NCI-H2029 (cell line): ENCODE results near the gene CACNA1C.

ENCODE experiments used
- DNase-seq: peaks from one replicate; lab custom pipeline; 2025; lab: John Stamatoyannopoulos, UW

Gene CACNA1C

DNA sequence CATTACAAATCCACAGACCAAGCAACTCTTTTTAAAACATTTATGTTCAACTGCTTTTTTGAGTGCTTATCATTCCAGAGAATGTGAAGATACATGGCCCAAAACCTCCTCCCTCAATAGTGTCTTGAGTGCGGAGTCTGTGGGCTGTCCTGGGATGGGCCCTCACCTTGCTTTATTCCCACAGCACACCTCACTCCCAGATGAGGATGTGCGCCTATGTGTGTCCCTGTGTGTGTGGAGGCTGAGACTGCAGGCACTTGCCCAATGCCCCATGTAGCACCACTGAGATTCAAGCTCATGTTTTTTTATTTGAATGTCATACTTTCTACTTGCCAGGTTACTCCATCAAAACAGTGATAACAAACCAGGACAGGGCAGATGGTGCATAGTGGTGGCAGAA, 291.7 kb downstream of the CACNA1C start:
- DNase-seq = no peak

DNA sequence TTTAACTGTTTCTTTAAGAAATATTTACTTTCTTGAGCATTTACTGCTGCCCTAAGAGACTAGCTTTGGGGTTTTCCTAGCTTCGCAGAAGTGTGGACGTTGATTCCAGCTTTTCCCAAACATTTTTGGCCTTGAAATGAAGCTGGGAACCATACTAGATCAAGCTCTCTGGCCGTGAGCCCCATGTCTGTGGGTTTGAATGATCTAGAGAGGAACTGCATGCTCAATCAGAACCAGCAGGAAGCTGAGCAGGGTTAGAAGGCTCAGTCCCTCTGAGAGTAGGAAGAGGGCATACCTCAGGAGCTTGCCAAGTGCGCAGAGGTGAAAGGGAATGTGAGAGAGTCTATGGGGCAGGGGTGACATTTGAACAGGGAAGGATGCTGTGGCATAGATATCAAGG, 292.1 kb downstream of the CACNA1C start:
- no peak for DNase-seq

DNA sequence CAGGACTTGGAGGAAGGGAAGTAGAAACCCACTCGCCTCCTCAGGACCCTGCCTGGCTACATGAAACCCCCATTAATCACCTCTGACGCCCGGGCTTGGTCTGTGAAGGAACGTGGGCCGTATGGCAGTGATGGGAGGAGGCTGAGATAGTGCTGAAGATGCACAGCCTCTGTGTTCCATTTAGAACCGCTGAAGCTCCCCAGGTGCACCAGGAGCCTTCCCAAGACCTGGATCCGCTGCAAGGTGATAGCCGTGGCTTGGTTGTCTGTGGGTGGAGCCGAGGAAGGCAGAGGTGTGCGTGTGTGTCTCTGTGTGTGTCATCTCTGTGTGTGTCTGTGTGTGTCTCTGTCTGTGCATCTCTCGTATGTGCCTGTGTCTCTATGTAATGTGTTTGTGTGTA, 293.1 kb downstream of the CACNA1C start:
- no peak for DNase-seq

DNA sequence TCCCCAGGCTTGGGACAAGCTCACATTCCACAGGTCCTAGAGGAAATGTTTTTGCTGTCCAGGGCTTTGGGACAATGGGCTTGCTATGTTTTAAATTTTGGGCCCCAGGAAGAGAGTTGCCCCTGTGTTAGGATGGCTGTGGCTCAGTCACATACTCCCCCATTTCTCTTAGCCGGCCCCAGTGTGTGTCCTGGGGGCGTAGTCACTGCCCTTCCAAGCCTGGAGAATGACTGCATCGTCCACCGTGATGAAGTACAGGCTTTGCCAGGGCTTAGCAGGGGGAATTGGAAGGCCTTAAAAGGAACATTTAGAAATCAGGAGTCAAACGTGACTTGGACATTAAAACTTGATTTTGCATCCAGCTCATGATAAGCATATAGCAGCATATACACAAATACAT, 293.6 kb downstream of the CACNA1C start:
- DNase-seq = no peak

DNA sequence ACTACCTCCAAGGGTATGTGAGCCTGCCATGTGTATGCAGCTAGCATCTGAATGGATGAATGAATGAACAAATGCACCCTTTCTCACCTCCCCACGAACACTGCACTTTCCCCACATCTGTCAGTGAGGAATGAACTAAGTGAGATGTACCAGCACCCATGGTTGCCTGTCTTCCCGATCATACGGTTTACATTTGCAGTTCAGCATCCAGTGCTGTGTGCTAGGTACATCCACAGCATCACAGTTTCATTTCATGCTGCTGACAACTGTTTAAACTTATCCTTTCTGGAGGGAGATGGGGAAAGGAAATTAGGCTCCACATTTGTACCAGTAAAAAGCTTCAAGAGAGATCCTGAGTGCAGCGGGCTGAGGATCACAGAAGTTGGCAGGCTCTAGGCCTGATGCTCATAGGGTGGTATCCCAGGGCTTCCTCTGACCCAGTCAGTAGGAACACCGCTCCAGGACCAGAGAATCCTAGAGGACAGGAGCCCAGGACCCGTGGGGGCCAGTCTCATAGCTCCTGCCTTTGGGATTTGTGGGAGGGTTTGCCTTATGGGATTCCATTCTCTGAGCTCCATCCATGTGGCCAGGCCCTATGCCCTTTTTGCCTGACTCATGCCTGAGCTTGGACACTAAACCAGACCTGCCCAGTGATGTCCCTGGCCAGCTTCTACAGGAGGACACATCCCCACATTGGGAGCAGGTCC, 294.5 kb downstream of the CACNA1C start:
- DNase-seq = no peak

DNA sequence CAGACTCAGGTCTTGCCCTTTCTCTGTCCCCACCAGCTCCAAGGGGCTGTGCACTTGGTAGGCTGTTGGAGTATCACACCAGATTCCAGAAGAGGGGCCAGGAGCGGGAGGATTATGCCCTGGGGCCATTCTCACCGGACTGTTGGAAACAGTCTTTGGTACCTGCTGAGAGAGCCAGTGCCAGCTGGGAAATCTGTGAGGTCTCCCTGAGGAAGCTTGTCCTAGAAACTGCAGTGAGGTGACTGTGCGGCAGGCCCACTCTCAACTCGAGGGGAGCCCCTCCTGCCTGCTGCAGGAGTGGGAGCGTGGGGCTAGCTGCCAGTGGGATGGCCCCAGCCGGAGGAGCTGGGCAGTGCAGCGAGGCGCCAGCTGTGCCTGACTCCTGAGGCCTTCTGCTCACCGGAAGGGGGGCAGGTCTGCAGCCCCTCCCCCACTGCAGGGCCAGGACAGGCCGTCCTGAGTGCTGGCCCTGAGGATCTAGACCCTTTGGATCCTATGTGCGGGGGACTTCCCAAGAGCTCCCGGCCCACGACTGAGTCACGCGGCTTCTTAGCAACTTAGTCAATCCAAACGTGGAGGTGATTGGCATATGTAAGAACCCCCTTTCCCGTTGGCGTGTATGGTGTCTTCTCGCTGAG, 295.2 kb downstream of the CACNA1C start:
- no peak for DNase-seq

DNA sequence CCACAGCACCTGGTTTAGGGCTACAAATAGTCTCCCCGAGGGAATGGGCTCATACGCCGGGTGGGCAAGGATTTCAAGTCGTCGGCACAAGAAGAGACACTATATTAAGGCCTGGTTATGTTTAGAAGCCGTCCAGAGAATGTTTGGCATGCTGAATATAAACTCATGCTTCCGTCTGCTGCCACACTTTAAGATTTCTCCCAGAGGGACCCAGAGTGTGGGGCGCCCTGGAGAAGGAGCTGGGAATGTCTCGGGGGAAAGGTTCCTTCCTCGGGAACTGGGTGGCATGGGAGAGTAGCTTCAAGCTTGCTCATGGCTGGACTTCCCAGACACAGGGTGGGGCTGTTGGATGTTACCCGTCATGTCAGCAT, 295.7 kb downstream of the CACNA1C start:
- no peak for DNase-seq

DNA sequence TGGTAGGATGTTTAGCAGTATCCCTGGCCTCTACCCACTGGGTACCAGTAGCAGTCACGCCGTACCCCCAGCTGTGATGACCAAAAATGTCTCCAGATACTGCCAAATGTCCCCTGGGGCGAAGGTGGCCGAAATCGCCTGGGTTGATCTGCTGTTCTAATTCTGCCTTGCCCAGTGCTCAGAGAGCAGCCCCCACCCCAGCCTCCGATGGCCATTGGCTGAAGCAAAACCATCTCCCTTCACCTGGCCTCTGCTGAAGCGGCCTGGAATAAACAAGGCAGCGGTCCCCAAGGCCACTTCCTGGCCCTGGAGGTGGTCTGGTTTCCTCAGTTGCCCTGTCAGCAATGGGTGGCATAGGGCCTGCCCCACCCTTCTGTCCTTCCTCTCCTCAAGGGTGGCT, 298.4 kb downstream of the CACNA1C start:
- no peak for DNase-seq

DNA sequence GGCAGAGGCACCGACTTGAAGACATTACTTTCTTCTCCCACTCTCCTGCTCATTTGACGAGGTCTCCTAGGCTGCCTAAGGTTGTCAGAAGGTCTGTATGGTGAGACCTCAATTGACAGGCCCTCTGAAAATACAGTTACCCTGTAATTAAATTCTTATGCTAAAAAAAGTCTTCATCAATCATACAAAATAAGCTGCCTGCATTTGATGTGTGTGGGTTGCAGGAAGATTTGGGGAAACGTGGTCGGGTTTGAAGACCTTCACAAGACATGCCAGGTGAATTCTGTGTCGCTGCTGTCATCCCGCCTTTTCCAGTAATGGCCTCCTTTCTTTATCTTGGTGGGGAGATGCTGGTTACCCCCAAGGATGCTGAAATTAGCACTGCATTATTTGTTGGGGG, 299.4 kb downstream of the CACNA1C start:
- no peak for DNase-seq

DNA sequence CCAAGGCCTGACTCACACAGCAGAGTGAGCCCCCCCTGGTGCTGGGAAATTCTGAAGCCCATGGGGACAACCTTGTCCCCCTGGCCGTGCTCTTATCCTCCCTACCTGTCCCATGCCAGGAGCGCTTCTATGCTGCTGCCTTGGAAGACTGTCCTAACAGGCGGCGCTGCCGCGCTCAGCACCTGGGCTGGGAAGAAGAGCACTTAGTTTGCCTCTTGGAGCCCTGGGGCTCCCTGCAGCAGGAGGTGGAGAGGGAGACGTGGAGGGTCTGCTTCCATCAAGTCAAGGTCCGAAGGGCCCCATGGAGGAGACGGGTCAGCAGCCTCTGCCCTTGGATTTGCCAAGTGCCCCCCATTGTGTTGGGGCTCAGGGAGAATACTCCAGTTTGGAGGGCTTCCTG, 300.5 kb downstream of the CACNA1C start:
- DNase-seq = no peak

DNA sequence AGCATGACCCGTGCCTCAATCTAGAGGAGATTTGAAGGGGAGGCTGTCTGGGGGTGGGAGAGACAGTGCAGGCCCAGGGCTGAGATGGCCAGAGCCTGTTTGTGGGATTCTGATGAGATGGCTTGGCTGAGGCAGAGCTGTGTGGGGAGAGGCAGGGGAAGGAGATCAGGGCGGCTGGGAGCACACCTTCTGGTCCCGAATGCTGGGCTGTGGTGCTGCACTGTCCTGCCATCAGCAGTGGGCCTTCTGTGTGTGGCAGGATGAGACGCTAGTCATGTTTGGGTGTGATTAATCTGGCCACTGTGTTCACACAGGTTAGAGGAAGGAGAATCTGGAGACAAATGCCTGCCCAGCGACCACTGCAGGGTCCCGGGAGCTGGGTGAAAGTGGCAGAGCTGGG, 300.9 kb downstream of the CACNA1C start:
- no peak for DNase-seq

DNA sequence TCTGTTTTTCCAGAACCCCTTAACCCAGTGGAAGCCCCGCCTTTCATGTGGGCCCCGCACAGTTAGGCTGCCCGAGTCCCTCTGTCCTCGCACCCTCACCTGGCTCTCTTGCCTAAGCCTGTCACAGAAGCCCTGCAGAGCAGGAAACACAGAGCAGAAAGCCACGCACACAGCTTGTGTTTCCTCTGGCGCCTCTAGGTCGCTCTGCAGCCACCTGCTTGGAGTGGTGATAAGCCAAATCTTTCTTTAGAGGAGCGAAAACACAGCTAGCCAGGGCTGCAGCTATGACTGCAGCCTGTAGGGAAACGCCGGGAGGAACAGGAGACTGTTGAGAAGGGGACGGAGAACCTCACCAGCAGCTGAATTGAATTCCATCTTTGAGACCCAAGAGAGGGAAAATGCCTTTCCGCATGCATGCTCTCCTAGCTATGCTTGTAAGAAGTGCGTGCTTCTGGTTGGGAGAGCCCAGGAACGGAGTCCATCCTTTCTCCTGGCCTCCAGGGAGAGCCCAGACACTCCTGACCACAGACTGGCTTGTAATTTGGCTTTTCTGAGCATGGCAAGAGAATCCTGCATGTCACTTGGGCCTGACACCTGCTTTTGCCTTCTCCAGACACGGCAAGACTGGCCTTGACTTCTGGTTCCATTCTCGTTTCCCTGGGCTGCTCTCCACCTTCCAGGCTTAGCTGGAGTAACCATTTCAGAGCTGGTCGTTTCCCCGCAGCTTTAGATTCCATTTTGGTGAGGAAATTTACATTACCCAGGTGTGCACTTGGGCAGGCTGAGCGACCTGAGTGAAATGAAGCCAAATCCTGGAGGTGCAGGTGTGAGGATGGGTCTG, 301.6 kb downstream of the CACNA1C start:
- no peak for DNase-seq

DNA sequence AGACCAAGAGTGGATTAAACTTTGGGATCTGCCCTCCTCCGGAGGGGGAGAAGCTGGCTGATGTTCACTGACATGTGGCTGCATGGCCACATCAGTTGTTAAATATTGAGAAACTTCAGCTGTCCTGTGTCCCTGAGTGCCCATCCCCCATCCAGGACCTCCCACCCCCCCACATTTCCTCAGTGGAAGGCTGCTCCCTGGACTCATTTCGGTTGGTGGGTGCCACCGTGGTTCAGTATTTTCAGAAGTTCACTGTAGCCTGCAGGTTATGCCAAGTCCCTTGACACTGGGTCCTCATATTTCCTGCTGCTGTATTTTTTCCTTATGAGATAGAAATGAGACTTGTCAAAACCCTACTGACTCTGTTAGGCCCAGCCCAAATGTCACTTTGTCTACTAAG, 302.4 kb downstream of the CACNA1C start:
- no peak for DNase-seq

DNA sequence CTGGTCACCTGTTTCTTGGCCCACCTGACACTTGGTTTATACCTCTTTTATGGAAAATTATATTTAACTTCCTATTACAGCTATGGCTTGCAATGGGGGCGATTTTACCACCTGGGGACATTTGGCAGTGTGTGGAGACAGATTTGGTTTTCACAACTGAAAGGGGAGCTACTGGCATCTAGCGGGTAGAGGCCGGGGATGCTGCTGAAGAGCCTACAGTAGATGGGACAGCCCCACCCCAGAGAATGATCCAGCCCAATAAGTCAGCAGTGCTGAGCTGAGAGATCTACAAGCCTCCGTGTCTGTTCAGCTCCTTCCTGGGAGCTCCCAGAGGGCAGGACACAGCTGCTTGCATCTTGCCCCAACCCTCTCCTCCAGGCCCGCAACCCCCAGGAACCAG, 302.8 kb downstream of the CACNA1C start:
- no peak for DNase-seq

DNA sequence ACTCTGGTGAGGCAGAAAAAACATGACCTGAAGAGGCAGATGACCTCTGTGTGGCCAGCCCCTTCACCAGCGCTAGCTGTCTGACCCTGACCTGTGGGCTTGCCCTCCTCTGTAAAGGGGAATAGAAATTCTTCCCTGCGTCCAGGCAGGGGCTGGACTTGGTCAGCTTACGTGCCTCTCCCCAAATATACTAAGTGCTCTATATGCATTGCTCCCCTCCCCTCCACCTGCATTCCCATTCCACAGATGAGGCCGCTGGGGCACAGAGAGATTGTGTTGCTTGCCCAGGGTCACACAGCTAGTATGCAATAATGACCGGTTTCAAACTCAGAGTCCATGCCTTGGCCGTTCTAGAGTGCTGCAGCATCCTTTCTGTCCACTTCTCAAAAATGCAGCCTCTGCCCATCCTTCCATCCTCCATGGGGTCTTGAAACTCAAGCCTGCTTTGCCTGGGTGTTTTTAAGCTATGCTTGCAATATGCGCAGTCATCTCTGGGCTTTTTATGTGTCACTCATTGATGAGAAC, 303.9 kb downstream of the CACNA1C start:
- no peak for DNase-seq

DNA sequence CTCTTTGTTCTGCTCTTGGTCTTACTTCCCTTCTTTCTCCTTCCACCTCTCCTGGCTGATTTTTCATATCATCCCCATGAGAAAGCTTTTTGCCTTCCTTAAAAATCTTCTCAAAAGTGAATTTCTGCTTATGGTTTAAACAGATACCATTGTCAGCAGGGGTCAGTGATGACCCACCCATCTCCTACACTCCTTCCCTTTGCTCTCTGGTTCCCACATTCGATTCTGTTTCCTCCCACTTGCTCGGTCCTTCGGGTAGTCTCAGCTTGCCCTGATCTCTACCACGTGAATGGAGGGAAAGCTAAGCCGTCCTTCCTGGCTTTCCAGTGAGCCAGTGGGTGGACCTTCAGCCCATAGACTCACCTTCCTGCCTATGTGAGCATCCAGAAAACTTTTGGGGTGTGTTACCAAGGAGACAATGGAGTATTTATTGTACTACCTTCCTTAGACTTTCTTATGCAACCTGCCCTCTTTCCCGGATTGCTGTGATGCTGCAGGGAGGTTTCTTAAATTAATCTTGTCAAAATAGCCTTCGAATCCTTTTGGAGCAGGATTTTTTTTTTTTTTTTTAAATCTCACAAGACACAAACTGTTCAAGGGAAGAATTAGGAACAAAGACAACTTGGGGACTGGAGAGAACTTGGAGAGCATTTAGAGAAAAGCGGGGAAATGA, 306.3 kb downstream of the CACNA1C start:
- DNase-seq = no peak

DNA sequence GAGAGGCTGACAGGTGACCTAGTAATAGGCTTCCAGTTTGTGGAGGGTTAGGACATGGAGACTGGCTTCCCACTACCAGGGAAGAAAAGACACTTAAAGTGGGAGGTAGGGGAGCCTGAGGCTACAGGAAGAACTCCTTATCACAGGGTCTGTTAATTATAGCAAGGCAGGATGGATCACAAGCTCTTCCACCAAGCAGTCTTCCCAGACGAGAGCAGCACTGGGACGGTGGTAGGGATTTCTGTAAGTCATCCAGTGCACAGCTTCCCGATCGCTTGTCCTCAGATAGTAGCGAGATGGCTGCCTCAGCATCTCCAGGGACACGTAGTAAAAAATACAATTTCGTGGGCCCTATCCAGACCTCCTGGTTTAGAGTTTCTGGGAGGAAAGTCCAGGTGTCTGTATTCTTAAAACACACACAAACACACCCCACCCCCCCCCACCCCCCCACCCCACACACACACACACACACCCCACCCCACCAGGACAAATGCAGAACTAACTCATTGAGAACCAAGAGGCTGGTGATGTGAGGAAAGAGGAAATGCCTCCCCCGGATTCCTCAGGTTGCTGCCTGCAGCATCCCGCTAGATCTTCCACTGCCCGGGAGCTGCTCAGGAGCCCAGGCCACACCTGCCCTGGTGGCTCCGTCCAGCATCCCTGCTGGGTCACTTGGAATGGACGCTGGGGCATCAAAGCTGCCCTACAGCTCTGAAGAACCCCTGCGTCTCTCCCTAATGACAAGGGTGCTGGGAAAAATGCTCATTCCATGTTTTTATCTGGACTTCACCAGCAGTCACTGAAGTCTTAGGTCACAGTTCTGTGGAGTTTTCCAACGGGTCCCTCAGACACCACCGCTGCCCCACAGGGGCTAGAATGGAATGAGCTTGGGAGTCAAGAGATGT, 307.2 kb downstream of the CACNA1C start:
- DNase-seq = no peak

DNA sequence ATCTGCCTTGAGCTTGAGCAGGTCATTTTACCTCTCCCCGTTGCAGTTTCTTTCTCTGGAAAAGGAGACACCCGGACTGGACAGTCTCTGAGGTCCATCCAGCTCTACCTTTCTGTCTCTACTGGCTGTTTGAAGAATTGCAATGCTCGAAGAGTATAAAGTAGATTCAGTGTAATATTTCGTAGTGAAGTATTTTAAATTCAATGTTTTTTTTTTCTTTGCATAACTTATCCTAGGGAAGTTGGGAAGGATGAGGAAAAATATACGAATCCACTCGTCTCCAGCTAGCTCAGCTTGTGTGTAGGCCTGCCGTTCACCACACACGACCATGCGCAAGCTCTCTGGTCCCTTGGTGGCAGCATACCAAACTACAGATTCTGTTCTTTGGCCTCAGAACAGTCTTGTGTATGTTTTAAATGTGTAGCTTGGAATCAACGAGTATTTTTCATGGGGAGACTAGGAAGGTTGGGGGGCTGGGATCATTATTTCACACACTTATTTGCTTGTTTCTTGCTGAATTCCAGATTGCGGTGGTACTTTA, 307.9 kb downstream of the CACNA1C start:
- DNase-seq = no peak

DNA sequence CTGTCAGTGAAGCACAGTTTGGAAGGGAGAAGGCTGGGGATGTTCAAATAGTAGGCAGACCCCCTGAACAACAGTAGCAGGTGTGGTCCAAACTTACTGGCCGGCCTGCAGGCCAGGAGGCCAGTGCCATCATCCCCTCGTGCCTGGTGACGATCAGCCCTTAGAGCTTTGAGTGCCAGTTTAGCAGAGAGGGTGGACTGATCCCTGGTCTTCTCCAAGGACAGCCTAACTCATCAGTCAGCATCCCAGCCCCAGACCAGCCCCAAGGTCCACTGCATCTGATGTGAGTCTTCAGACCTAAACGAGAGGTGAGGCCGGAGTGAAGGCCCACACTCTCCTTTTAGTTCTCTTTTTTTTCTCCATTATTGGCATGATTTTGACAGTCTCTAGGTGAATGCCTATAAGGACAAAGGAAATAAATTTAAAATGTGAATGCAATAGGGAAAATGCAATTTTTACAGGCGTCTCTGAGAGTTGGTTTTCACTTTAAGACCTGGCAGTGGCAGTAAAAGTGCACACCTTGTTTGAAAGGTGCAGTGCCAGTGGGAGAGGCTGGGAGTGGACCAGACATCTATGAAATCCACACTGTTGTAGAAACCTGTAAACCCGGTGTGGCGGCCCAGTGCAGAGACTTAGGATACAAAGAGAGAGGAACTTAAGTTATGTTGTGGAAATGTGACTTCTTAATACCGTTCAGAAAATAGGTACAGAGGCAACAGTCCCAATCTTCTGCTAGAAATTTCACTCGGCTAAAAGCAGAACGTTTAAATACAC, 311.2 kb downstream of the CACNA1C start:
- no peak for DNase-seq

DNA sequence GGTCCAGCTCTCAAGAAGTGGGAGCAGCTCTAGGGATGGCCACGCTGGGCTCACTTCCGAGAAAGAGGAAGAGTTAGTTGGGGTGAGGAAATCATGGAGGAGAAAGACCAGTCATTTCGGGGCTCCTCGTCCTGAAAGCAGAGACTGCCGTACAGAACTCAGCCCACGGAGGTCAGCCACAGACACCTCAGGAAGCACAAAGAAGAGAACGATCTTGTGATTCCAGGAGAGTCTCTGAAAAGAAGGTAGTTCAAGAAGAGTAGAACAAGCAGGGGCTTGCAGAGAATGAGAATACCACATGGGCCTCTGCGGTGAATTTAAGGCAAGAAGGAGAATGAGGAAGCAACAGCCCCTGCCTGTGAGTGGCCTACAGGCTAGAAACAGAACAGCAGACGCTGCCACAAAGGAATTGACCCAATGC, 311.9 kb downstream of the CACNA1C start:
- DNase-seq = no peak
